Vagina (tissue), 2 donors: Measurements from ENCODE around the gene HOXA5.

Source experiments
- CTCF ChIP-seq, 3 experiments: fragments of 450-650 bp in 2 of 3; fragments of 200-600 bp in 1 of 3; sonication (generic) in 1 of 3; IDR thresholded peaks; one replicate each; pipeline ENCODE4 v1.5.1; 2017 to 2019; ENCODE audit warnings: antibody characterized with exemption in 3 of 3, mild to moderate bottlenecking in 2 of 3, moderate library complexity in 2 of 3
- POLR2A ChIP-seq, 2 donors: fragments of 450-650 bp; IDR thresholded peaks; one replicate each; pipeline ENCODE4 v1.6.1; 2017; ENCODE audit warnings: antibody characterized with exemption in 2 of 2, mild to moderate bottlenecking in 2 of 2, moderate library complexity in 2 of 2
- POLR2AphosphoS5 ChIP-seq, 2 donors: sonication (generic); formaldehyde crosslinking; IDR thresholded peaks; one replicate each; pipeline ENCODE4 v1.9.0; 2017; ENCODE audit warnings: antibody characterized with exemption in 2 of 2, mild to moderate bottlenecking in 2 of 2, low read depth in 1 of 2; ENCODE audit not compliant: insufficient read depth in 1 of 2

GRCh38 chr7:27137640-27138315 lies 5.7 kb downstream of the HOXA5 start:
- TF ChIP-seq CTCF (IDR thresholded peaks at IDR 0.05) = no peak
- no peak for TF ChIP-seq POLR2AphosphoS5 (IDR thresholded peaks at IDR 0.05; ENCODE audit: insufficient read depth in 1 of 2, low read depth in 1 of 2)
- no peak for TF ChIP-seq POLR2A (IDR thresholded peaks at IDR 0.05)
